Measurements from ENCODE around the gene TNS1.

DNA sequence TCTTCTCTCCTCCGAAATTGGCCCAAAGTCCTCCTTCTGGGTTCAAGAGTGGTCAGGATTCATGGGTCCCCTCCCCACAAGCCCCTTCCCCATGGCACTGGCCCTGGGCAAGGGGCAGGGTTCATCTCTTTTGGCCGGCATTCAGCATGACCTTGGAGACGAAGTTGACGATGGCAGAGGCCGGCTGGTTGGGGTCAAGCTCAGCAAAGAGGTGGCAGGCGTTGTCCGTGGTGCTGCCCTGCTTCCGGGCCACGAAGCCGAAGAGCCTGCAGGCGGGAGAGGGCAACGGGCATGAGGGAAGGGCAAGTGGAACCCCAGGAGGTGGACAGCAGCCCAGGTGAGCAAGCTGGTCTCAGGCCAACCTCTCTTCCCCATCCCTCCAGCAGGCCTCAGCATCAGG lies 198.5 kb downstream of the TNS1 start:
- no peak for TF ChIP-seq EZH2 (IDR thresholded peaks at IDR 0.05)
- TF ChIP-seq POLR2AphosphoS5 (IDR thresholded peaks at IDR 0.05; ENCODE audit: borderline replicate concordance, low read depth, low read length), result no peak

Measured in SK-N-MC (cell line).